GM21528 (cell line): ENCODE data around the gene PAOX.

Experiments used
- ATAC-seq: cut with Tn5 transposase; IDR thresholded peaks from one replicate; pipeline ENCODE4 v1.9.1; 2021; ENCODE audit warnings: mild to moderate bottlenecking, moderate library complexity; ENCODE audit not compliant: unreplicated experiment, low FRiP score

The PAOX gene

DNA sequence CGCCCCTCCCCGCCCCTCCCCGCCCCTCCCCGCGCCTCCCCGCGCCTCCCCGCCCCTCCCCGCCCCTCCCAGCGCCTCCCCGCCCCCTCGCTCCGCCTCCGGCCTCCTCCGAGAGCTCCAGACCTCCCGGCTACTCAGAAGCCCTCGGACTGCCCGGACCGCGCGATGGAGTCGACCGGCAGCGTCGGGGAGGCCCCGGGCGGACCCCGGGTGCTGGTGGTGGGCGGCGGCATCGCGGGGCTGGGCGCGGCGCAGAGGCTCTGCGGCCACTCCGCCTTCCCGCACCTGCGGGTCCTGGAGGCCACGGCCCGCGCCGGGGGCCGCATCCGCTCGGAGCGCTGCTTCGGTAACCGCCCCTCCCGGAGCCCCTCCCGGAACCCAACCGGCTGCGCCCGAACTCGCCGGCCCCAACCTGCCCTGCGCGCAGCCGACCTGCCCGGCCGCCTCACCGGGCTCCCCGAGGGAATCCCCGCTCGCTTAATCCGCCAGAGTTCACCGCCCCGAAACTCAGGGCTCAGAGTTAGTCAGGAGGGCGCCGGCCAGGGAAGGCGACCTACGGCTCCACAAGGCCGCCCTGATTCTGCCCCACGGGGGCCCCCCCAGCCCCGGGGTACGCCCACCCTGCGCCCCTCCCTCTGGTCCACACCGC lies at the start of gene PAOX:
Gene PAOX, plus strand, starts transcription at position 111 of the 649 bp plus-strand sequence. Its CDS starts 55 bp downstream, at position 166.
- peak; percentile 46 for ATAC-seq

- ATAC-seq: peak; percentile 90
Measured at GRCh38 chr10:133329491-133330202, 49.4 kb upstream of the PAOX start.

- ATAC-seq: no peak
Measured at GRCh38 chr10:133332936-133333699, 45.9 kb upstream of the PAOX start.

GRCh38 chr10:133334503-133335245 lies 44.4 kb upstream of the PAOX start:
- no peak for ATAC-seq

- ATAC-seq: no peak
Measured at GRCh38 chr10:133335246-133336117, 43.6 kb upstream of the PAOX start.

DNA sequence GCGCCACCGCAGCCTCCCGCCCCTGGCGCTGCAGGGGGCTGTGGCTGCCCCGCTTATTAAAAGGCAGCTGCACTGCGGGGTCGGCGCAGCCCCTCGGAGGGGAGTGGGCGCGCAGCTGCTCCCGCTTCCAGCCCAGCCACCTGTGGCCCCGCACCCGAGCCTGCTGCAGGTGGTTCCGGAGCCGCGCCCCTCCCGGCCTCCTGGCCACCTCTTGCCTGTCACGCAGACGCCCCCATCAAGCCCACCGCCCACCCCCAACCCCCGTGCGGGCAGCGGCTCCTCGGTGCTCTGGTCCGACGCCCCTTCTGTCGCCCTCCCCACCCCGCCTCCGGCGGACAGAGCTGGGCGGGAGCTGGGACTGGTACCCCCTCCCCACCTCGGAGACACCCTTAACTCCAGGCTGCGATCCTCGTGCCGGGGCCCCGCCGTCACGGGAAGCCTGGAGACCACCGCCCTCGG lies 42.9 kb upstream of the PAOX start:
- no peak for ATAC-seq

DNA sequence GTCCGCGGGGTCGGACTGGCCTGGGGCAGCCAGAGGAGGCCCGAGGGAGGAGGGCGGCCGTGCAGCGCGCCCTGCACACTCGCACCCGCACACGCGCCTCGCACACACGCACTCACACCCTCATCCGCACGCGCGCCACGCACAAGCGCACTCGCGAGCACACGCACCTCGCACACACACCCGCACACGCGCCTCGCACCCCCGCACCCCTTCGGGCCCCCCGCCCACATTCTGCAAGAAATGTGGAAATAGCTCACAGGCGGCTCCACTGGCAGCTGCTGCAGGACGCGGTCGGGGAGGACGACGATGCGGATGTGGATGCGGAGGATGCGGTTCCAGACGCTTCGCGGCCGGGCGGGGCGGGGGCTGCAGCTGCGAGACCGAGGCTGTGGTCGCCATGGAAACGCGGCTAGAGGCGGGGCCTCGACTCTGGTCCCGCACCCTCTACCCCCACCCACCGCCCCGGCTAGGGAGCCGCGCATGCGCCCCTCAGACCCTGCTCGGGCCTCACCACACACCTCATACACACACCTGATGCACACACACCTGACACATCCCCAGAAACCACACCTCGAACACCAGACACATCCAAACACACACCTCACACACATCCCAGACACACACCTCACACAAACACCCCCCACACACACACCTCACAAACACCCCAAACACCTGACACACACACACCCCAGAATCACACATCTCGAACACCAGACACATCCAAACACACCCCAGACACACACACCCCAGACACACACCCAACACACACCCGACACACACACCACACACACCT lies 42.3 kb upstream of the PAOX start, which contains the start of gene CALY:
Gene CALY, minus strand, starts transcription at position 320 of the 793 bp plus-strand sequence. CDS start 7,907 bp downstream, outside the sequence.
- ATAC-seq: no peak

DNA sequence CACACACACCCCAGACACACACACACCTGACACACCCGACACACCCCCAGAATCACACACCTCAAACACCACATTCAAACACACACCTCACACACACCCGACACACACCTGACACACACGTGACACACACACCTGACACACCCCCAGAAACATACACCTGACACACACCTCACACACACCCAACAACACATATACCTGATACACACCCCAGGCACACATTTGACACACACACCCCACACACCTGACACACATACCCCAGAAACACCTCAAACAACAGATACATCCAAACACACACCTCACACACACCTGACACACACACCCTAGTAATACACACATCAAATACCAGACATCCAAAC lies 41.7 kb upstream of the PAOX start:
- no peak for ATAC-seq

GRCh38 chr10:133338080-133339071 lies 40.7 kb upstream of the PAOX start:
- ATAC-seq: no peak

GRCh38 chr10:133339708-133340380 lies 39.2 kb upstream of the PAOX start:
- ATAC-seq: no peak

- ATAC-seq: no peak
Measured at GRCh38 chr10:133341983-133342382, 37.1 kb upstream of the PAOX start.

DNA sequence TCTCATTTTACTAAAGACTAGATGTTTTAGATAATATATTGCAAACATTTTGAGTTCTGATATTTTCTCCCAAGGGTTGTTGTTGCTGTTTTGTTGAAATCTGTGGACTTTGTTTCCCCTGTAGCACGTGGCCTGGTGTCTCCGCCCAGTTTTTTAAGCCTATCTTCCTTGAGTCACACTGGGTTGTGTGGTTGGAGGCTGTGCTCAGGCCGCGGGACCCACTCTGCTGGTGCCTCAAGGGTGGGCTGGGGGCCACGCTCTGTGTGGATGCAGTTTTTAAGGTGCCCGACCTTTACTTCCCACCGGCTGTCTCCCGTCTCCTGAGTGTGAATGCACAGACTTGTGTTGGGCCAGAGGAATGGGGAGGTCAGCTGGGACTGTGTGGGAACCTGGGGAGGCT lies 36.1 kb upstream of the PAOX start:
- ATAC-seq: no peak

GRCh38 chr10:133343558-133343957 lies 35.5 kb upstream of the PAOX start:
- ATAC-seq: no peak

DNA sequence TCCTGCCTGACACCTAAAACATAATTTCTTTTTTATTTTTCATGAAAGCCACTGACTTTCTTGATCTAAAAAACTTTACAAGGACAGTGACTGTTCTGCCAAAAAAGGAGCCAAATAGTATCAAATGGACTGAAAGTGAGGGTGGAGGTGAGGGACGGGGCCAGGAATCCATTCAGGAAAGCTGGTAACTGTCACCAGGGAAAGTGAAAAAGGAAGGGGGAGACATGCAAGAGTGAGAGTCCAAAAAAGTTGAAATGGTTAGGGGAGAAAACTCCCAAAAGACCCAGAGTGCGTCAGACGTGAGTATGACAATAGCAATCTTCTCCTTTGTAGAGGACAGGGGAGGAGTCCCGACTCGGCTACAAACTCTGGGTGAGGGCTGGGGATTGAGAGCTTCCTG lies 34.8 kb upstream of the PAOX start:
- ATAC-seq: no peak

DNA sequence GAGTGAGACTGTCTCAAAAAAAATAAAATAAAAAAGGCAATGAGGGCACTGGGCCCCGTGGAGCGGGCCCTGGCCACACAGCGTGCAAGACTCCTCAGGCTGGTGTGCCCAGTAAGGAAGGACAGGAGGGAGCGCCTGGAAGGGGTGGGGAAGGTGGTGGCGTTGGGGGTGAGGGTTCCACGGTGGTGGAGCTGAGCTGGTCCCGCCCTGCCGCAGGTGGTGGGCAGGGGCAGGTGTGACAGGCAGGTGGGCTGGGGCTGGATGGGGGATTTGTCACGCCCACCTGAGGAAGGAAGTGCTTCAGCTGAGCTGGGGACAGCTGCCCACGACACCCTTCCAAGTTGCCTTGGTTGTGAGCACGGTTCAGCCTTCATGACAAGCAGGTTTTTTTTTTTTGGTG lies 32.6 kb upstream of the PAOX start:
- no peak for ATAC-seq

DNA sequence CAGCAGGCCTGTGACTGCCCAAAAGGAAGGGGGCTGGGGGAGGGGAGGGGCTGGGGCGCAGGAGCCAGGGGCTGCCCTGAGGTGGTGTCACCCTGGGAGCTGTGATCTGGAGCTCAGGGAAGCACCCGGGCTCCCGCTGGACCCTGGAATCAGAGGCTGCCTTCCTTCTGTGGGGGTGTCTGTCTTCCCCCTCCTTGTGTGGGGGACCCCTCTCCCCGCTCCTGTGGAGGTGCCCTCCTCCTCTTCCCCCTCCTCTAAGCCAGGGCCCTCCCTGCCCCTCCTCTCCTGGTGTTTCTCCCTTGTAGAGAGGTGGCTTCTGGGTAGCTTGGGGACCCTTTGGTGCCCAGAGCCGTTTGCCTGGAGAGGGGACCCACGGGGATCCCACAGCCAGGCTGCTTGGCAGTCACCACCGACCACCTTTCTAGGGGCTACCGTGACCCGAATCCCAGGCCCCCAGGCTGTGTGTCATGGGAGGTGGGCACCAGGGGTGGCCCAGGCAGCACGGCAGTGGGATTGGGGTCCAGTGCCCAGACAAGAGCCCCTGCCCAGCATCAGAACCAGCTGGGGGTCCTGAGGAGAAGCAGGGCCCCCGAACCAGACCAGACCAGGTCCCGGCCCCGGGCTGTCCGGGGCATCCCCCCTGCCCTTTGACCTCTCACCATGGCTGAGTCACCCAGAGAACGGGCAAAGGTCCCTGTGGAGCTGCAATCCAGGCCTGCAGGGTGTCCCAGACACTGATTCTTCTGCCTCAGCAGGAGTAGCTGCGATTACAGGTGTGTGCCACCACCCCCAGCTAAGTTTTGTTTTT lies 31.1 kb upstream of the PAOX start:
- no peak for ATAC-seq
